Smooth muscle cell (in vitro differentiated cells): ENCODE results near the gene SPEM3. TPM values are rescaled to one million over a fixed set of nuclear protein-coding genes. Genes with fewer than 3 reads are reported as not detected.

Experiments used
- DNase-seq: peaks from one replicate; lab custom pipeline; 2025; ENCODE audit not compliant: unreplicated experiment; lab: John Stamatoyannopoulos, UW
- H2AFZ ChIP-seq: fragments of 200-600 bp; sonication (generic); 2 replicates; pipeline ENCODE4 v1.6.0; 2016; ENCODE audit warnings: antibody characterized with exemption, low read depth, mild to moderate bottlenecking
- H3F3A ChIP-seq: fragments of 200-600 bp; sonication (generic); 2 replicates; pipeline ENCODE4 v1.6.0; 2017; ENCODE audit warnings: antibody characterized with exemption, low read depth
- H3K27ac ChIP-seq: fragments of 200-600 bp; sonication (generic); 2 replicates; pipeline ENCODE4 v1.5.1; 2016; ENCODE audit warnings: low read depth, mild to moderate bottlenecking
- H3K27me3 ChIP-seq: fragments of 200-600 bp; sonication (generic); 2 replicates; pipeline ENCODE4 v1.6.1; 2016; ENCODE audit warnings: low read depth, mild to moderate bottlenecking
- H3K36me3 ChIP-seq: fragments of 200-600 bp; sonication (generic); 2 replicates; pipeline ENCODE4 v1.5.1; 2016; ENCODE audit warnings: low read depth
- H3K4me1 ChIP-seq: fragments of 200-600 bp; sonication (generic); 2 replicates; pipeline ENCODE4 v1.5.1; 2016; ENCODE audit warnings: low read depth
- H3K4me2 ChIP-seq: fragments of 200-600 bp; sonication (generic); 2 replicates; pipeline ENCODE4 v1.6.0; 2016; ENCODE audit warnings: mild to moderate bottlenecking
- H3K4me3 ChIP-seq: fragments of 200-600 bp; sonication (generic); 2 replicates; pipeline ENCODE4 v1.5.1; 2016; ENCODE audit warnings: mild to moderate bottlenecking
- H3K79me2 ChIP-seq: fragments of 200-600 bp; sonication (generic); 2 replicates; pipeline ENCODE4 v1.6.0; 2016; ENCODE audit warnings: low read depth, mild to moderate bottlenecking
- H3K9ac ChIP-seq: fragments of 200-600 bp; sonication (generic); 2 replicates; pipeline ENCODE4 v1.6.0; 2016; ENCODE audit warnings: low read depth
- H3K9me3 ChIP-seq: fragments of 200-600 bp; sonication (generic); replicated peaks from 2 replicates; pipeline ENCODE4 v1.5.1; 2016; ENCODE audit warnings: low read depth
- H4K20me1 ChIP-seq: fragments of 200-600 bp; sonication (generic); 2 replicates; pipeline ENCODE4 v1.6.0; 2016; ENCODE audit warnings: low read depth
- CTCF ChIP-seq: fragments of 200-600 bp; sonication (generic); IDR thresholded peaks from 2 replicates; pipeline ENCODE4 v1.5.1; 2017; ENCODE audit warnings: borderline replicate concordance, mild to moderate bottlenecking, antibody characterized with exemption; ENCODE audit not compliant: insufficient read depth, poor library complexity, severe bottlenecking
- WGBS: methylation state at CpG from one replicate; pipeline ENCODE4 v1.1.7; 2016; ENCODE audit warnings: low lambda C conversion rate; 5-methylcytosine and 5-hydroxymethylcytosine counted together
- polyA plus RNA-seq: library from polyadenylated mRNA; unstranded; fragments of >200 nt; fragmentation: Nextera tagmentation; extraction: Ambion mirVana; gene quantifications from 2 replicates; pipeline ENCODE4 v1.2.1, GENCODE V29; 2016
- total RNA-seq: library from RNA; depleted of rRNA; stranded (reverse); fragments of >200 nt; gene quantifications from 2 replicates; pipeline ENCODE4 v1.2.3, GENCODE V29; 2014

Gene SPEM3
- total and polyA plus RNA-seq, 2 experiments from 2014 or later: not detected

DNA sequence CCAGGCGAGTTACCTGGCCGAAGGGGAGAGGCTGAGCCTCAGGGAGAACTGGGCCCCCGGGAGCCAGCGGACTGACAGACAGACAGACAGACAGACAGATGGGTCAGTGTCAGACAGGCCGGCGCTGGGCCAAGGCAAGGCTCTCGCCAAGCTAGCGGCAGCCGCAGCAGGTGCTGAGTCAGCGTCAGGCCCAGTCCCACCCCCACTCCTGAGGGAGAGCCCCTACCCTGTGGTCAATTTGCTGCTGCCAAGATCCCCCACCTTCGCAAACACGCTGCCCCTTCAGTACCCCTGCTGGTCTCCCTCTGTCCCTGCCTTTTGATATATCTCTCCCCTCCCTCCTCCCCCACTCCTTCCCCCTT lies 12.2 kb downstream of the SPEM3 start:
- Histone ChIP-seq H2AFZ (no peak overlapping the region), H3K4me2 (peak overlapping the region; percentile 88), H3F3A (peaks cover 16% of the 10 kb centered on the region), H3K27me3 (peaks cover under 1% of the 10 kb centered on the region), H3K9me3 (no peaks in the 10 kb centered on the region), H3K27ac (no peak overlapping the region), H3K4me1 (peaks cover 24% of the 10 kb centered on the region), H3K4me3 (peak overlapping the region; percentile 61), H4K20me1 (peaks cover 12% of the 10 kb centered on the region), H3K79me2 (no peaks in the 10 kb centered on the region), H3K9ac (peak overlapping the region; percentile 42), H3K36me3 (no peaks in the 10 kb centered on the region)
- no peak for TF ChIP-seq CTCF
- DNase-seq: no peak
- WGBS: 2% methylated on average over 12 of the region's 12 CpGs

DNA sequence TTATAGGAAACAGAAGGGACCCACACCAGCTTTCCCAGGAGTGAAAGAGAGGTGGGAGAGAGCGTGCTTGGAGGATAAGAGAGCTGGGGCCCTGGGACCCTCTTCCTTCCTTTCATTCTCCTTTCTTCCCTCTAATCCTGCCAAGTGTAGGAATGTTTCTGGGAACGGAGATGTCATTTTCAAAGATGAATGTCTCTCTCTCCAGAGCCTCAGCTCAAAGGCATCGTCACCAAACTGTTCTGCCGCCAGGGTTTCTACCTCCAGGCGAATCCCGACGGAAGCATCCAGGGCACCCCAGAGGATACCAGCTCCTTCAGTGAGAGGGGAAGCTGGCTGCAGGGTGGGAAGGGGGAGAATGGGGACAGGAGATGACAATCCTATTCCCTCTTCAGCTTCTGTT lies 12.6 kb downstream of the SPEM3 start:
- H4K20me1 ChIP-seq: peaks cover 12% of the 10 kb centered on the region
- H2AFZ ChIP-seq: no peak overlapping the region
- peak overlapping the region; percentile 88 for H3K4me2 ChIP-seq
- DNase-seq: no peak
- H3K9me3 ChIP-seq: no peaks in the 10 kb centered on the region
- H3K27ac ChIP-seq: no peak overlapping the region
- no peaks in the 10 kb centered on the region for H3K79me2 ChIP-seq
- no peak overlapping the region for H3K9ac ChIP-seq
- H3F3A ChIP-seq: peaks cover 16% of the 10 kb centered on the region
- peaks cover 3% of the 10 kb centered on the region for H3K27me3 ChIP-seq
- no peak for TF ChIP-seq CTCF
- WGBS: 54% methylated on average over 7 of the region's 7 CpGs
- peaks cover 27% of the 10 kb centered on the region for H3K4me1 ChIP-seq
- no peaks in the 10 kb centered on the region for H3K36me3 ChIP-seq
- no peak overlapping the region for H3K4me3 ChIP-seq

- WGBS: 91% methylated on average over 2 of the region's 2 CpGs
- Histone ChIP-seq H3K79me2 (no peaks in the 10 kb centered on the region), H3F3A (peaks cover 16% of the 10 kb centered on the region), H3K4me2 (no peak overlapping the region), H3K4me1 (peaks cover 27% of the 10 kb centered on the region), H2AFZ (no peak overlapping the region), H3K9me3 (no peaks in the 10 kb centered on the region), H3K9ac (no peak overlapping the region), H3K27ac (no peak overlapping the region), H3K36me3 (no peaks in the 10 kb centered on the region), H4K20me1 (peaks cover 12% of the 10 kb centered on the region), H3K4me3 (no peak overlapping the region), H3K27me3 (peaks cover 3% of the 10 kb centered on the region)
- no peak for TF ChIP-seq CTCF
- DNase-seq: no peak
These were observed 13.5 kb downstream of the SPEM3 start for GRCh38 chr17:7442142-7442541.
